ENCODE data around the gene HADHA.

- TF ChIP-seq CTCF (IDR thresholded peaks at IDR 0.05) (no peak), POLR2A (IDR thresholded peaks at IDR 0.05) (no peak)
Observed at GRCh38 chr2:26176279-26176615, 68.2 kb downstream of the HADHA start.
